ENCODE measurements around the gene CFAP74. TPM values are rescaled to one million over a fixed set of nuclear protein-coding genes. Genes with fewer than 3 reads are reported as not detected.

The CFAP74 gene
- total RNA-seq, 3 donors from 2014 or later: 0.29 to 0.98 TPM; not detected in 1

GRCh38 chr1:1988061-1988945 is 15.3 kb downstream of the CFAP74 start:
- intact Hi-C loops (cut with DNase I; ENCODE audit: low total_unique reads): no loop called here
- no peak for DNase-seq (ENCODE audit: low spot score in 2 of 2)
- Histone ChIP-seq H3K4me1 (no peaks in the 10 kb centered on the region), H3K27me3 (peaks cover 0 to 26% of the 10 kb centered on the region in 2 donors), H3K9me3 (no peaks in the 10 kb centered on the region), H3K27ac (no peak overlapping the region), H3K4me3 (no peak overlapping the region), H3K36me3 (no peaks in the 10 kb centered on the region)
- TF ChIP-seq POLR2AphosphoS5 (IDR thresholded peaks at IDR 0.05) (no peak), CTCF (IDR thresholded peaks at IDR 0.05) (no peak), POLR2A (IDR thresholded peaks at IDR 0.05) (no peak)

GRCh38 chr1:1987142-1987510 is 16.5 kb downstream of the CFAP74 start:
- TF ChIP-seq POLR2AphosphoS5 (IDR thresholded peaks at IDR 0.05): no peak
- no peak for TF ChIP-seq CTCF (IDR thresholded peaks at IDR 0.05)
- no peak for TF ChIP-seq POLR2A (IDR thresholded peaks at IDR 0.05)
- DNase-seq (ENCODE audit: low spot score in 2 of 2): no peak
- intact Hi-C loops (cut with DNase I; ENCODE audit: low total_unique reads): no loop called here
- Histone ChIP-seq H3K27ac (no peak overlapping the region), H3K4me3 (no peak overlapping the region), H3K4me1 (no peaks in the 10 kb centered on the region), H3K27me3 (peaks cover 0 to 34% of the 10 kb centered on the region in 2 donors), H3K9me3 (no peaks in the 10 kb centered on the region), H3K36me3 (no peaks in the 10 kb centered on the region)

GRCh38 chr1:1986451-1987141 is 17.0 kb downstream of the CFAP74 start:
- no peak for DNase-seq (ENCODE audit: low spot score in 2 of 2)
- intact Hi-C loops (cut with DNase I; ENCODE audit: low total_unique reads): no loop called here
- H3K36me3 ChIP-seq: no peaks in the 10 kb centered on the region
- H3K27ac ChIP-seq: no peak overlapping the region
- H3K4me1 ChIP-seq: no peaks in the 10 kb centered on the region
- TF ChIP-seq POLR2AphosphoS5 (IDR thresholded peaks at IDR 0.05) (no peak), POLR2A (IDR thresholded peaks at IDR 0.05) (no peak), CTCF (IDR thresholded peaks at IDR 0.05) (no peak)
- peaks cover 0 to 34% of the 10 kb centered on the region in 2 donors for H3K27me3 ChIP-seq
- H3K9me3 ChIP-seq: no peaks in the 10 kb centered on the region
- no peak overlapping the region for H3K4me3 ChIP-seq

- intact Hi-C loops (cut with DNase I; ENCODE audit: low total_unique reads): no loop called here
- Histone ChIP-seq H3K27ac (no peak overlapping the region), H3K4me1 (no peaks in the 10 kb centered on the region), H3K36me3 (no peaks in the 10 kb centered on the region), H3K9me3 (no peaks in the 10 kb centered on the region), H3K27me3 (peaks cover 0 to 34% of the 10 kb centered on the region in 2 donors), H3K4me3 (no peak overlapping the region)
- no peak for DNase-seq (ENCODE audit: low spot score in 2 of 2)
- TF ChIP-seq CTCF (IDR thresholded peaks at IDR 0.05) (no peak), POLR2AphosphoS5 (IDR thresholded peaks at IDR 0.05) (no peak), POLR2A (IDR thresholded peaks at IDR 0.05) (no peak)
Observed at GRCh38 chr1:1985375-1986050, 18.1 kb downstream of the CFAP74 start.
